GM12873 (cell line): Measurements from ENCODE around the gene TMEM8B.

Source experiments
- TF ChIP-seq, protein P1 (sequence below): IDR thresholded peaks from 2 replicates; pipeline ENCODE4 v1.5.1; 2012; ENCODE audit warnings: low read depth, mild to moderate bottlenecking, moderate library complexity, low read length, control low read depth; ENCODE audit not compliant: insufficient read depth; ENCODE audit errors: missing control alignments

TMEM8B gene

DNA sequence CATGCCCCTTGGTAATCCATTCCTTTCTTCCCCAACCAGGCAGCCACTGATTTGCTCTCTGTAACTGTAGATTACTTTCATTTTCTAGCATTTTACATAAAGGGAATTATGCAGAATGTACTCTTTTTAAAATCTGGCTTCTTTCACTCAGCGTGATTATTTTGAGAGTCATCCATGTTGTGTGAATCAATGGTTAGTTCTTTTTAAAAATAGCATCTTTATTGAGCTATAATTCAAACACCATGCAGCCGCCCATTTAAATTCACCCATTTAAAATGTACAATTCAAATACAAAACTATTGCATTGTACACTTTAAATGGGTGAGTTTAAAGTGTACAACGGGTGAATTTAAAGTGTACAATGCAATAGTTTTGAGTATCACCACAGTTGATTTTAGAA lies 43.5 kb downstream of the TMEM8B start:
- TF ChIP-seq, protein P1, sequence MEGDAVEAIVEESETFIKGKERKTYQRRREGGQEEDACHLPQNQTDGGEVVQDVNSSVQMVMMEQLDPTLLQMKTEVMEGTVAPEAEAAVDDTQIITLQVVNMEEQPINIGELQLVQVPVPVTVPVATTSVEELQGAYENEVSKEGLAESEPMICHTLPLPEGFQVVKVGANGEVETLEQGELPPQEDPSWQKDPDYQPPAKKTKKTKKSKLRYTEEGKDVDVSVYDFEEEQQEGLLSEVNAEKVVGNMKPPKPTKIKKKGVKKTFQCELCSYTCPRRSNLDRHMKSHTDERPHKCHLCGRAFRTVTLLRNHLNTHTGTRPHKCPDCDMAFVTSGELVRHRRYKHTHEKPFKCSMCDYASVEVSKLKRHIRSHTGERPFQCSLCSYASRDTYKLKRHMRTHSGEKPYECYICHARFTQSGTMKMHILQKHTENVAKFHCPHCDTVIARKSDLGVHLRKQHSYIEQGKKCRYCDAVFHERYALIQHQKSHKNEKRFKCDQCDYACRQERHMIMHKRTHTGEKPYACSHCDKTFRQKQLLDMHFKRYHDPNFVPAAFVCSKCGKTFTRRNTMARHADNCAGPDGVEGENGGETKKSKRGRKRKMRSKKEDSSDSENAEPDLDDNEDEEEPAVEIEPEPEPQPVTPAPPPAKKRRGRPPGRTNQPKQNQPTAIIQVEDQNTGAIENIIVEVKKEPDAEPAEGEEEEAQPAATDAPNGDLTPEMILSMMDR, result no peak

DNA sequence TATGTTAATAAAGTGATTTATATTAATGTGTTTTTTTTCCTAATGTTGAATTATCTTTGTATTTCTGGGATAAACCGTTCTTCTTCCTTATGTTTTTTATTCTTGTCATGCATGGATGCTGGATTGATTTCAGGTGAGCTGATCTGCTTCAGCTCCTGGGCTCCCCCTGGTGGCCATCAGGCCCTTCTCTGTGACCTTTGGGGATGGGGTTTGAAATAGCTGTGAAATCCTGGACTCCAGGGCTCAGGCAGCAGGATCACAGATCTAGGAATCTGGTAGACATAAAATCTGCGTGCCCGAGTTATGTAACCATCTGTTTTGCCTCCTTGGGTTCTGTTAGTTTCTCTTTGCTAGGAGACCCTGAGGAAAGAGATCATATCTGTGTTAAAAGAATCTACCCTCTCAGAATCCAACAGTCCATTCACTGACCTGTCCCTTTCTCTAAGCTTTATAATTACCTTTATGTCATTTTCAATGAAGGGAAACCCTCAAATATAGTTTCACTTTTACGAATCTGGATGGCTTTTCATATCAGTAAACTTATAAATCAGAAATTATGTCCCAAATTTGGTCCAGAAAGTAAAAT lies 53.3 kb downstream of the TMEM8B start:
- TF ChIP-seq, protein P1, result peak; percentile 93

DNA sequence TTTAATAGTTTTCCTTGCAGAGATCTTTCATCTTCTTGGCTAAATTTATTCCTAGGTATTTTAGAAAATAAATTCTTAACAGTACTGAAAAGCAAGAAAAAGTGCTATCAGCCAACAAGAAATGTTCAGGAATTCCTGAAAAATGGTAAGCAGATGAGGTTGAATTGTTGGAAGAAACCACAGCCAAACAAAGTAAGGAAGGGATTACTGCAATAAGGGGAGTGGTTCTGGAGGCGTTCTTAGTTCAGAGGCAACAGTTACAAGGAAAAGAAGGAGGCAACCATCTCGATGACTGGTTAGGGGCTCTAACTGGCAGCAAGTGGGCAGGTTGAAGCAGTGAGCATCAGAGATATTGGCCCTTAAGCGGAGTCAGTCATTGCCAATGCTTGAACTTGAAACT lies 54.0 kb downstream of the TMEM8B start:
- TF ChIP-seq, protein P1, result no peak

DNA sequence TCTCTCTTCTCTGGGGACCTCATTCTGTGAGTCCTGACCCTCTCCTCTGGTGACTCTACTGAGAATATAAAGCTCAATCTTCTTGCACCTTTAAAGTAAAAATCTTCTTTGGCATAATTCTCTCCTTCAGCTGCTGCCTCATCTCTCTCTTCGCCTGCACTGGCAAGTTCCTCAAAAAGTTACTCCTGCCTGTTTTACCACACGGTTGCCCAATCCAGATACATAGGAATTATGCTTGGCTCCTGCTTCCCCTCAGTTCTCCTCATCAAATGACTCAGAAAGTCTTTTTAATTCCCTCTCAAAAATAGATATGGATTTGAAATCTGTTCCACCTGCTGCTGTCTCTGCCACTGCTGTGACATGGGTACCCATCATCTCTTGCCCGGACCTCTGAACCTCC lies 62.6 kb downstream of the TMEM8B start:
- TF ChIP-seq, protein P1, result no peak

DNA sequence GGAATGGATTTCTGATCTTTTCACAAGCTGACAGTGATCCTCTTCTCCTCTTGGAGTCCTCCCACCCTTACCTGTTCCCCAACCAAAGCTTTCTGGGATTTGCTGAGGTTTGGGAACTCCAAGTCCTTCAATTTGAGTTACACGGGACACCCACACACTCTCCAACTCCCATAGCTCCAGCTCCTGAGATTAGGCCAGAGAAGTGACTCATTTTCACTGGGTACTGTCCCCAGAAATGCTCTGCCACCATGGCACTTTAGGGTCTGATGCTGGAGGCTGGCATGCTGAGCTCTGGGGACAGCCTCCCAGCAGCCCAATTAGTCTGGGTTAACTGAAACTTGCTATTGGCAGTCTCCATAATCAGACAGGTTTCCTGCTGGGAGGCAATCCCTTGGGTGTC lies 63.0 kb downstream of the TMEM8B start:
- TF ChIP-seq, protein P1, result no peak

DNA sequence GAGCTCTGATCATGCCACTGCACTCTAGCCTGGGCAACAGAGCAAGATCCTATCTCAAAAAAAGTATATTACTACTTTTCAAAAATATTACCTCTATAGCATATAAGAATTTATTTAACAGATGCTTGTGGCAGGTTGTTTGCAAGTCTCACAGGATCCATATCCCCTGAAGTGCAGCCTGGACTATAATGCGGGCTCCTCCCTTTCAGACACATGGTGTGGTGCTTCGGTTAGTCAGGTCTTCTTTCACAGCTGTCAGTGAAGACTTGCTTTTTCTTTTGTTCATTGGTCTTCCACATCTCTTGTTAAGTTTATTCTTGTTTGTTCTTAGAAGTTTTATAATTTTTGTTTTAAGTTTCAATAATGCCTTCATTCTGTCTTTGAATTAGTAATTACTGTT lies 67.5 kb downstream of the TMEM8B start:
- TF ChIP-seq, protein P1, result no peak

DNA sequence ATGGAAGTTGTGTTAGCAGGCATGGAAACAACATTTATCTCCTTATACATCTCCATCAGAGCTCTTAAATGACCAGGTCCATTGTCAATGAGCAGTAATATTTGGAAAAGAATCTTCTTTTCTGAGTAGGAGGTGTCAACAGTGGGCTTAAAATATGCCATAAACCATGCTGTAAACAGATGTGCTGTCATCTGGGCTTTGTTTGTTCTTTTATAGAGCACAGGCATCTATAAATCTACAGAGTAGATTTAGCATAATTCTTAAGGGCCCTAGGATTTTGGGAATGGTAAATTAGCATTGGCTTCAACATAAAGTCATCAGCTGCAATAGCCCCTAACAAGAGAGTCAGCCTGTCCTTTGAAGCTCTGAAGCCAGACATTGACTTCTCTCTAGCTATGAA lies 69.3 kb downstream of the TMEM8B start:
- TF ChIP-seq, protein P1, result no peak

DNA sequence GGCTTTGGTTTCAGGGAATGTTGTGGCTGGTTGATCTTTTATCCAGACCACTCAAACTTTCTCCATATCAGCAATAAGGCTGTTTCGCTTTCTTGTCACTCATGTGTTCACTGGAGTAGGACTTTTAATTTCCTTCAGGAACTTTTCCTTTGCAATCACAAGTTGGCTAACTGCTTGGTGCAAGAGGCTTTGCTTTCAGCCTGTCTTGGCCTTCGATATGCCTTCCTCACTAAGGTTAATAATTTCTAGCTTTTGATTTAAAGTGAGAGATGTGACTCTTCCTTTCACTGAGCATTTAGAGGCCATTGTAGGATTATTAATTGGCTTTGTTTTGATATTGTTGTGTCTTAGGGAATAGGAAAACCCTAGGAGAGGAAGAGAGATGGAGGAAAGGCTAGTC lies 70.0 kb downstream of the TMEM8B start:
- TF ChIP-seq, protein P1, result no peak
